Right lobe of liver (tissue), 6 donors: Measurements from ENCODE around the gene CBX3. TPM values are rescaled to one million over a fixed set of nuclear protein-coding genes. Genes with fewer than 3 reads are reported as not detected.
"Not testable (repeated sequence)": the region's sequence is repeated elsewhere in the genome, so short reads cannot be mapped to it uniquely, and the experiment has no call there.

Experiments used
- ATAC-seq, 4 donors: fragments of 200-7000 bp; cut with Tn5 transposase; one replicate each; pipeline ENCODE4 v1.9.1; 2020; ENCODE audit warnings: mild to moderate bottlenecking in 4 of 4, moderate library complexity in 4 of 4
- DNase-seq, 3 donors: peaks; one replicate each; pipeline ENCODE4 v3.0.0-alpha.2; 2020
- H3K27ac ChIP-seq, 3 donors: fragments of 200-600 bp; one replicate each; pipeline ENCODE4 v1.8.0; 2022
- H3K27me3 ChIP-seq, 2 donors: fragments of 200-600 bp; one replicate each; pipeline ENCODE4 v1.8.0; 2022
- H3K36me3 ChIP-seq, 4 donors: fragments of 200-600 bp; sonication (generic) in 1 of 4; one replicate each; pipeline versions ENCODE4 v1.5.1 to v1.8.0; 2017 to 2022; ENCODE audit warnings: control low read depth in 1 of 4
- H3K4me1 ChIP-seq, 4 donors: fragments of 200-600 bp; sonication (generic) in 1 of 4; one replicate each; pipeline versions ENCODE4 v1.5.1 to v1.8.0; 2017 to 2022; ENCODE audit warnings: control low read depth in 1 of 4
- H3K4me3 ChIP-seq, 3 donors: fragments of 200-600 bp; one replicate each; pipeline ENCODE4 v1.8.0; 2022
- H3K9me3 ChIP-seq, 4 donors: fragments of 200-600 bp; sonication (generic) in 1 of 4; one replicate each; pipeline versions ENCODE4 v1.5.1 to v1.8.0; 2017 to 2022; ENCODE audit warnings: control low read depth in 1 of 4
- CTCF ChIP-seq, 4 donors: fragments of 200-600 bp in 3 of 4; fragments of 450-650 bp in 1 of 4; IDR thresholded peaks; one replicate each; pipeline versions ENCODE4 v1.5.1 to v1.8.0; 2016 to 2022; ENCODE audit warnings: antibody characterized with exemption in 4 of 4, mild to moderate bottlenecking in 2 of 4
- POLR2A ChIP-seq: fragments of 450-650 bp; IDR thresholded peaks from one replicate; pipeline ENCODE4 v1.6.1; 2017; ENCODE audit warnings: antibody characterized with exemption, mild to moderate bottlenecking
- WGBS: methylation state at CpG from one replicate; pipeline ENCODE4 v1.1.6; 2018; ENCODE audit warnings: low coverage, low lambda C conversion rate; ENCODE audit not compliant: insufficient coverage; ENCODE audit errors: missing lambda C conversion rate; 5-methylcytosine and 5-hydroxymethylcytosine counted together
- intact Hi-C, 2 donors: fragments of 100-400 bp; cut with DNase I; formaldehyde crosslinking; loops; one replicate each; pipeline versions ENCODE4 v1.11.2 to v1.14.1; 2022
- total RNA-seq, 6 experiments: library from RNA; depleted of rRNA in 2 of 6; stranded (reverse); fragments of >200 nt in 2 of 6; fragmentation: NEBNext Ultra II Directional in 3 of 6; extraction: Animal tissue kit (Norgen Biotek cat#: 25700) in 3 of 6; gene quantifications; one replicate each; pipeline versions ENCODE4 v1.1.0 to v1.2.4, GENCODE V29; 2016 to 2023
- donor health status: DM: no; HTN: yes; CAD: no.
- donor health status: DM: no; HTN: no; CAD: no.
- donor health status: DM: no; HTN: no; CAD: no.
- donor health status: DM: no; HTN: yes; CAD: no.
- donor health status: DM: no; HTN: yes; CAD: no.

The CBX3 gene
- total RNA-seq, 6 experiments from 2014 or later: 26.4 to 42.1 (median 40.5) TPM

- ATAC-seq (no peak), DNase-seq (no peak)
- H3K27ac ChIP-seq: no peak overlapping the region
- no peaks in the 10 kb centered on the region for H3K36me3 ChIP-seq
- H3K27me3 ChIP-seq: no peaks in the 10 kb centered on the region
- H3K4me1 ChIP-seq: no peaks in the 10 kb centered on the region
- WGBS: 81% methylated on average over 11 of the region's 12 CpGs
- intact Hi-C loops: no loop called here
- no peak overlapping the region for H3K4me3 ChIP-seq
- H3K9me3 ChIP-seq: no peaks in the 10 kb centered on the region
- TF ChIP-seq POLR2A (no peak), CTCF (IDR thresholded peaks at IDR 0.05) (no peak)
These were observed 48.7 kb downstream of the CBX3 start for GRCh38 chr7:26250239-26250638.

GRCh38 chr7:26261866-26262265 is 60.3 kb downstream of the CBX3 start:
- H3K36me3 ChIP-seq, H3K27me3 ChIP-seq, ATAC-seq, H3K9me3 ChIP-seq, H3K4me3 ChIP-seq, H3K27ac ChIP-seq, DNase-seq, H3K4me1 ChIP-seq, intact Hi-C loops: not testable (repeated sequence)
- WGBS: no CpG with 5 or more reads among the region's 29 CpGs

Other genes with a start within 250 kb of the CBX3 start
- 1 to 10 TPM in 2 of 6 experiments, under 1 TPM in 4; 0.13 to 2.0 (median 0.54) TPM for gene NFE2L3, start 49.5 kb upstream of the CBX3 start, total RNA-seq
- gene HNRNPA2B1, start 999 bp upstream of the CBX3 start, total RNA-seq: 100 to 1,000 TPM in 4 of 6 experiments, 10 to 100 TPM in 2; 93.5 to 252 (median 165) TPM
- 10 to 100 TPM; 10.1 to 59.0 (median 37.7) TPM for gene SNX10, start 90.1 kb downstream of the CBX3 start, total RNA-seq